Measurements from ENCODE around the gene NSFL1C. TPM values are rescaled to one million over a fixed set of nuclear protein-coding genes. Genes with fewer than 3 reads are reported as not detected.
"Not testable (repeated sequence)": the region's sequence is repeated elsewhere in the genome, so short reads cannot be mapped to it uniquely, and the experiment has no call there.

NSFL1C gene
- 31.1 and 33.3 TPM in 2 replicates for total RNA-seq (2014; rRNA removed; shearing (Covaris generic))
- 54.6 and 78.6 TPM in 2 replicates for polyA plus RNA-seq (2015; cell fraction: cytosol; rRNA removed)
- polyA plus RNA-seq (2015; cell fraction: nucleus; rRNA removed), result 113 and 129 TPM in 2 replicates

DNA sequence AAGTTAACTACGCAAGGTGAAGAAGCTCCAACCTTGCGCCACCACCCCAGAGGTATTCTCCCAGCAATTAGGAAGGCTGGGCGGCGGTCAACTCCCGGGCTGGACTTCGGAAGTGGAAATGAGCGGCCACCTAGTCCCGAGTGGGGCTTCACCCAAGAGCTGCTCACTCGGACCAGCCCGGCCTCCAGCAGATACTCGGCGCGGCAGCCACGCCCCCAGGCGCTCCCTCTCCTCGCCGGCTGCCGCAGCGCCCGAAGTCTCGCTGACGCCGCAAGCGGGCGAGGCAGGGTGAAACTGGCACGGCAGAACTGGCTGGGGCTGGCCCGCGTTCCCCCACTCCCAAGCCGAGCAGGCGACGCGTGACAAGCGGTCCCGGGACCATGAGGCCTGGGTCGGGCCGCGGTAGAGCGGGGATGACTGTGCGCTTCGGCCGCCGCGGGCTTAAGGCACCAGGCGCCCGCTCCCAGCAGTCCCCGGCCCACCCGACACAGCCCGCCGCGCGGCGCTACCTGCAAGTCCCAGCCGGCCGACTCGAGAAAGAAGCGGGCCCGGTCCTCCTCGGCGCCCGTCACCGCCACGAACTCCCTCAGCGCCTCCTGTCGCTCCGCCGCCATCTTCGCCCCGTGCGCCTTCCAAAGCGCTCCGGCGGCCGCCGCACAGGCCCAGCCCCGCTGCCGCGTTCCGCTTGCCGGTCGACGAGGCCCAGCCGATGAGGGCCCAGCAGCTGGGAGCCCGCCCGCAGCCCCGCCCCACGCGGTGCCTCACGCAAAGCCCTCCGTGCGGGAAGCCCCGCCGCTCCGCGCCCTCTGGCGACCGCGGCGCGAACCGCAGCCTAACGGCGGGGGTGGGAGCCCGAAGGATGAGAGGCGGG is at the start of gene NSFL1C:
TSS of gene NSFL1C (minus strand) at position 639 of the 871 bp plus-strand sequence. CDS start at position 614, 25 bp downstream.
- DNase-seq (ENCODE audit: low read depth, low spot score), result peak; percentile 92
- in situ Hi-C loops (cut with HindIII; ENCODE audit: low pct_unique_long_range_greater_than_20kb, low sequenced_read_pairs), result no loop called here

GRCh38 chr20:1513801-1514200 is 47.2 kb upstream of the NSFL1C start:
- in situ Hi-C loops (cut with HindIII; ENCODE audit: low pct_unique_long_range_greater_than_20kb, low sequenced_read_pairs), result no loop called here
- no peak for DNase-seq (ENCODE audit: low read depth, low spot score)

GRCh38 chr20:1509237-1509636 is 42.6 kb upstream of the NSFL1C start:
- in situ Hi-C loops (cut with HindIII; ENCODE audit: low pct_unique_long_range_greater_than_20kb, low sequenced_read_pairs), result no loop called here
- peak; percentile 62 for DNase-seq (ENCODE audit: low read depth, low spot score)

GRCh38 chr20:1508574-1508973 is 41.9 kb upstream of the NSFL1C start:
- no peak for DNase-seq (ENCODE audit: low read depth, low spot score)
- in situ Hi-C loops (cut with HindIII; ENCODE audit: low pct_unique_long_range_greater_than_20kb, low sequenced_read_pairs), result no loop called here

GRCh38 chr20:1507276-1507675 is 40.6 kb upstream of the NSFL1C start:
- in situ Hi-C loops (cut with HindIII; ENCODE audit: low pct_unique_long_range_greater_than_20kb, low sequenced_read_pairs), result no loop called here
- DNase-seq (ENCODE audit: low read depth, low spot score), result no peak

GRCh38 chr20:1505871-1506270 is 39.2 kb upstream of the NSFL1C start:
- in situ Hi-C loops (cut with HindIII; ENCODE audit: low pct_unique_long_range_greater_than_20kb, low sequenced_read_pairs), result no loop called here
- no peak for DNase-seq (ENCODE audit: low read depth, low spot score)

DNA sequence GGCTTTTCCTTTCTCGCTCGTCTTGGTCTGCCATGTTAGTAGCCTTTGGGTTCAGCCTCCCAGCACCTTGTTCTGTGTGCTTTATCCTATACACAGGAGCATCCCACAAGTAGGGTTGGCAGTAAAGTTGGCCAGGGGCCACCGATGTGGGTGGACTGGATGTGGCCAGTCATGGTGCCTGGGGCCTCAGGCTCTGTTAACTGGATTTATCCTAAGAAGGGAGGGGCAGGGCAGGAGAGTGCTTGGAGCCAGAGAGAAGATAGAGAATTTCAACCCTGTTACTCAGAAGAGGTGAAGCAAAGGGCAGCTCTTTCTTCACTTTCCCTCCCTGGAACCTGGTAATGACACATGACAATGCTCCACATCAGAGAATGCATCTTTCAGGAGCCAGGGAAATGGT is 38.7 kb upstream of the NSFL1C start:
- in situ Hi-C loops (cut with HindIII; ENCODE audit: low pct_unique_long_range_greater_than_20kb, low sequenced_read_pairs), result no loop called here

DNA sequence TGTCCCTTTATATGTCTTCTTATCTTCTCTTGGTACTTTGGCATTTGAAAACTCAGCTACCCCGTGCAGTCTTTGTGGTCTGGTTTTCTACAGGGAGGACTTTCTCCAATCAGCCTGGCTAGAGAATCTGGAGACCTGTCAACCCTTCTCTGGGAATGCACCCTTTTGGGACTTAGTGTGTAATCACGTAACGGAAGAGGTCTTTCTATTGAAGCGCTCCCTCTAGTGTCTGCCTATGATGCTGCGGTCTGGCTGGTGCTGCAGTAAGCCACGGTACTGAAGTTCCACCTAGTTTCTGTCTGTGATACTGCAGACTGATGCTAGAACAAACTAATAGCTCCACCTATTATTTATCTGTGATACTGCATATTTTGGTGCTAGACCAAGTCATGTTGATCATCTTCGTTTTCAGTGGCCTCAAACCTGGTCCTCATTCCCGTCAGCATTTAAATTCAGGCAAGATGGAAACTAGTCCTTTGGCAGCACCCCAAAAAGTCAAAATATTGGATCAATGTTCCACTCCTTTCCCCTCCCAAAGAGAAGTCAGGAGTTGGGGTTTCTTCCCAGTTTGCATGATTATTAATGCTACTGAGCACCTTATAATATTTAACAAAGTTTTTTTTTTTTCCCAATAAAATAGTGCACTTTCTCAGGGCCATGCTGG is 37.0 kb upstream of the NSFL1C start:
- in situ Hi-C loops (cut with HindIII; ENCODE audit: low pct_unique_long_range_greater_than_20kb, low sequenced_read_pairs), result no loop called here
- DNase-seq (ENCODE audit: low read depth, low spot score), result peak; percentile 95

More for the DNA sequence above, 38.7 kb upstream of the NSFL1C start:
- no peak for DNase-seq (ENCODE audit: low read depth, low spot score)

DNA sequence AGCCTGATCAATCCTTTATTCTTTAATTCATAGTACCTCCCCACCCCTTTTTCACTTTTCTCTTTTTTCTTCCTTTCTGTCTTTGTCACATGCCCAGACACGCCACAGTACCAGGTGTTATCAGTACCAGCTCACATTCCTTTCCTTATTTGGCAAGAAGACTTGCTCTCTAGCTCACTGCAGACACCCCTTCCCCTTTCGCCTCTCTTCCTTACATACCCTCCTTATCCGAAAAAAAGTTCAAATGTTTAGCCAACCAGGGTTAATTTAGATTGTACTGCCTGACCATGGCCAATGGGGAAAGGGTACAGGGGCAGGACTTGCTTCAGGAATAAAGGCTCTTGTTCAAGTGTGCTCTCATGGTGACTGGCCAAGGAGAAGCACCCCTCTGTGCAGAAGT is 33.8 kb upstream of the NSFL1C start:
- in situ Hi-C loops (cut with HindIII; ENCODE audit: low pct_unique_long_range_greater_than_20kb, low sequenced_read_pairs), result no loop called here
- no peak for DNase-seq (ENCODE audit: low read depth, low spot score)

GRCh38 chr20:1499528-1500420 is 33.1 kb upstream of the NSFL1C start:
- no peak for DNase-seq (ENCODE audit: low read depth, low spot score)

GRCh38 chr20:1497371-1497770 is 30.7 kb upstream of the NSFL1C start:
- not testable (repeated sequence) for DNase-seq (ENCODE audit: low read depth, low spot score)

More at GRCh38 chr20:1499528-1500420, 33.1 kb upstream of the NSFL1C start:
- in situ Hi-C loops (cut with HindIII; ENCODE audit: low pct_unique_long_range_greater_than_20kb, low sequenced_read_pairs), result no loop called here

GRCh38 chr20:1496930-1497329 is 30.3 kb upstream of the NSFL1C start:
- in situ Hi-C loops (cut with HindIII; ENCODE audit: low pct_unique_long_range_greater_than_20kb, low sequenced_read_pairs), result no loop called here
- no peak for DNase-seq (ENCODE audit: low read depth, low spot score)

More at GRCh38 chr20:1497371-1497770, 30.7 kb upstream of the NSFL1C start:
- in situ Hi-C loops (cut with HindIII; ENCODE audit: low pct_unique_long_range_greater_than_20kb, low sequenced_read_pairs), result not testable (repeated sequence)

- in situ Hi-C loops (cut with HindIII; ENCODE audit: low pct_unique_long_range_greater_than_20kb, low sequenced_read_pairs), result no loop called here
- no peak for DNase-seq (ENCODE audit: low read depth, low spot score)
These were observed 27.8 kb upstream of the NSFL1C start for GRCh38 chr20:1494436-1494835.

GRCh38 chr20:1493536-1493935 is 26.9 kb upstream of the NSFL1C start:
- DNase-seq (ENCODE audit: low read depth, low spot score), result no peak
- in situ Hi-C loops (cut with HindIII; ENCODE audit: low pct_unique_long_range_greater_than_20kb, low sequenced_read_pairs), result no loop called here

- no peak for DNase-seq (ENCODE audit: low read depth, low spot score)
- in situ Hi-C loops (cut with HindIII; ENCODE audit: low pct_unique_long_range_greater_than_20kb, low sequenced_read_pairs), result no loop called here
These were observed 25.4 kb upstream of the NSFL1C start for GRCh38 chr20:1491860-1492642.

GRCh38 chr20:1491281-1491840 is 24.7 kb upstream of the NSFL1C start, which contains the start of gene SIRPB2:
SIRPB2 (minus strand) TSS chr20:1491420; CDS start chr20:1491359, 61 bp downstream.
- in situ Hi-C loops (cut with HindIII; ENCODE audit: low pct_unique_long_range_greater_than_20kb, low sequenced_read_pairs), result no loop called here
- DNase-seq (ENCODE audit: low read depth, low spot score), result no peak
